Measurements from ENCODE around the gene SPATA6. TPM values are rescaled to one million over a fixed set of nuclear protein-coding genes. Genes with fewer than 3 reads are reported as not detected.

Gene SPATA6
- total RNA-seq, 2 donors from 2014 or later, result 42.8 to 51.5 TPM

GRCh38 chr1:48362901-48363300, 109.1 kb downstream of the SPATA6 start:
- TF ChIP-seq, protein P1, sequence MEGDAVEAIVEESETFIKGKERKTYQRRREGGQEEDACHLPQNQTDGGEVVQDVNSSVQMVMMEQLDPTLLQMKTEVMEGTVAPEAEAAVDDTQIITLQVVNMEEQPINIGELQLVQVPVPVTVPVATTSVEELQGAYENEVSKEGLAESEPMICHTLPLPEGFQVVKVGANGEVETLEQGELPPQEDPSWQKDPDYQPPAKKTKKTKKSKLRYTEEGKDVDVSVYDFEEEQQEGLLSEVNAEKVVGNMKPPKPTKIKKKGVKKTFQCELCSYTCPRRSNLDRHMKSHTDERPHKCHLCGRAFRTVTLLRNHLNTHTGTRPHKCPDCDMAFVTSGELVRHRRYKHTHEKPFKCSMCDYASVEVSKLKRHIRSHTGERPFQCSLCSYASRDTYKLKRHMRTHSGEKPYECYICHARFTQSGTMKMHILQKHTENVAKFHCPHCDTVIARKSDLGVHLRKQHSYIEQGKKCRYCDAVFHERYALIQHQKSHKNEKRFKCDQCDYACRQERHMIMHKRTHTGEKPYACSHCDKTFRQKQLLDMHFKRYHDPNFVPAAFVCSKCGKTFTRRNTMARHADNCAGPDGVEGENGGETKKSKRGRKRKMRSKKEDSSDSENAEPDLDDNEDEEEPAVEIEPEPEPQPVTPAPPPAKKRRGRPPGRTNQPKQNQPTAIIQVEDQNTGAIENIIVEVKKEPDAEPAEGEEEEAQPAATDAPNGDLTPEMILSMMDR (conservative IDR thresholded peaks at IDR 0.05), result no peak
- no peak for DNase-seq
- Mint-ChIP-seq H3K9me3 (peaks cover 30% of the 10 kb centered on the region), H3K4me1 (no peaks in the 10 kb centered on the region), H3K27me3 (ENCODE audit: insufficient read depth) (no peaks in the 10 kb centered on the region), H3K27ac (no peak overlapping the region), H3K4me3 (no peak overlapping the region), H3K36me3 (ENCODE audit: low read depth) (peaks cover 20% of the 10 kb centered on the region)
- Histone ChIP-seq H3K27me3 (ENCODE audit: control insufficient read depth, insufficient read depth, low read length, poor library complexity, severe bottlenecking) (no peaks in the 10 kb centered on the region), H3K36me3 (ENCODE audit: control insufficient read depth, insufficient read depth, low read length) (no peaks in the 10 kb centered on the region), H3K9me3 (ENCODE audit: control insufficient read depth, low read length) (no peaks in the 10 kb centered on the region), H3K27ac (ENCODE audit: low read depth, low read length) (no peak overlapping the region), H3K4me1 (ENCODE audit: control insufficient read depth, insufficient read depth, low read length) (no peaks in the 10 kb centered on the region), H3K4me3 (ENCODE audit: low read length) (no peak overlapping the region), H3K9ac (ENCODE audit: extremely low read depth, low read length, poor library complexity, severe bottlenecking) (no peak overlapping the region)
- 91 to 97% methylated on average over 6 to 7 of the region's 7 CpGs for WGBS, 2 experiments (ENCODE audit: insufficient coverage in 1 of 2, insufficient read length in 1 of 2)

GRCh38 chr1:48356901-48357300, 115.1 kb downstream of the SPATA6 start:
- Mint-ChIP-seq H3K4me1 (no peaks in the 10 kb centered on the region), H3K36me3 (ENCODE audit: low read depth) (peaks cover 28% of the 10 kb centered on the region)

DNA sequence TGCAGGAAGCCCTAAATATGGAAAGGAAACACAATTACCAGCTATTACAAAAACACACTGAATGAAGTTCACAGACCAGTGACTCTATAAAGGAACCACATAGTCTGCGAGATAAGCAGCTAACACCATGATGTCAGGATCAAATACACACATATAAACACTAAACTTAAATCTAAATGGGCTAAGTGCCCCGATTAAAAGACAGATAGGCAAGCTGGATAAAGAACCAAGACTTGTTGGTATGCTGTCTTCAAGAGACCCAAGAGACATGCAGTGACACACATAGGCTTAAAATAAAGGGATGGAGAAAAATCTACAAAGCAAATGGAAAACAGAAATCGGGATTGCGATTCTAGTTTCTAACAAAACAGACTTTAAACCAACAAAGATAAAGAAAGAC, 127.6 kb downstream of the SPATA6 start:
- WGBS, 2 experiments (ENCODE audit: insufficient coverage in 1 of 2, insufficient read length in 1 of 2), result 71 to 84% methylated on average over 2 to 4 of the region's 4 CpGs
- Mint-ChIP-seq H3K27ac (no peak overlapping the region), H3K4me1 (no peaks in the 10 kb centered on the region), H3K27me3 (ENCODE audit: insufficient read depth) (no peaks in the 10 kb centered on the region), H3K4me3 (no peak overlapping the region), H3K9me3 (peaks cover 19% of the 10 kb centered on the region), H3K36me3 (ENCODE audit: low read depth) (peaks cover 27% of the 10 kb centered on the region)
- TF ChIP-seq, protein P1 (conservative IDR thresholded peaks at IDR 0.05), result no peak
- no peak for DNase-seq
- Histone ChIP-seq H3K4me3 (ENCODE audit: low read length) (no peak overlapping the region), H3K4me1 (ENCODE audit: control insufficient read depth, insufficient read depth, low read length) (no peaks in the 10 kb centered on the region), H3K9me3 (ENCODE audit: control insufficient read depth, low read length) (peaks cover 15% of the 10 kb centered on the region), H3K36me3 (ENCODE audit: control insufficient read depth, insufficient read depth, low read length) (no peaks in the 10 kb centered on the region), H3K27me3 (ENCODE audit: control insufficient read depth, insufficient read depth, low read length, poor library complexity, severe bottlenecking) (no peaks in the 10 kb centered on the region), H3K27ac (ENCODE audit: low read depth, low read length) (no peak overlapping the region), H3K9ac (ENCODE audit: extremely low read depth, low read length, poor library complexity, severe bottlenecking) (no peak overlapping the region)

More at GRCh38 chr1:48356901-48357300, 115.1 kb downstream of the SPATA6 start:
- TF ChIP-seq, protein P1 (conservative IDR thresholded peaks at IDR 0.05), result peak; percentile 16
- Mint-ChIP-seq H3K4me3 (no peak overlapping the region), H3K27me3 (ENCODE audit: insufficient read depth) (no peaks in the 10 kb centered on the region), H3K27ac (no peak overlapping the region), H3K9me3 (no peaks in the 10 kb centered on the region)
- no peak overlapping the region for H3K4me3 ChIP-seq (ENCODE audit: low read length)
- no peak overlapping the region for H3K9ac ChIP-seq (ENCODE audit: extremely low read depth, low read length, poor library complexity, severe bottlenecking)
- H3K27ac ChIP-seq (ENCODE audit: low read depth, low read length), result no peak overlapping the region
- no peak for DNase-seq
- no peaks in the 10 kb centered on the region for H3K27me3 ChIP-seq (ENCODE audit: control insufficient read depth, insufficient read depth, low read length, poor library complexity, severe bottlenecking)
- H3K9me3 ChIP-seq (ENCODE audit: control insufficient read depth, low read length), result peaks cover 8% of the 10 kb centered on the region
- H3K4me1 ChIP-seq (ENCODE audit: control insufficient read depth, insufficient read depth, low read length), result no peaks in the 10 kb centered on the region
- peaks cover 14% of the 10 kb centered on the region for H3K36me3 ChIP-seq (ENCODE audit: control insufficient read depth, insufficient read depth, low read length)

Measured in endodermal cell (in vitro differentiated cells).